Upper lobe of left lung (tissue), 6 donors: ENCODE data around the gene RNASE11. TPM values are rescaled to one million over a fixed set of nuclear protein-coding genes. Genes with fewer than 3 reads are reported as not detected.
"Not testable (repeated sequence)": the region's sequence is repeated elsewhere in the genome, so short reads cannot be mapped to it uniquely, and the experiment has no call there.

Experiments
- ATAC-seq, 2 donors: fragments of 200-7000 bp; cut with Tn5 transposase; one replicate each; pipeline ENCODE4 v1.9.1; 2022; ENCODE audit warnings: mild to moderate bottlenecking in 2 of 2, moderate library complexity in 2 of 2; ENCODE audit not compliant: low FRiP score in 2 of 2
- DNase-seq, 2 donors: peaks; one replicate each; pipeline ENCODE4 v3.0.0-alpha.2; 2019 to 2020
- H3K27ac ChIP-seq, 4 donors: fragments of 200-600 bp; sonication (generic); one replicate each; pipeline ENCODE4 v1.5.1; 2016 to 2019
- H3K27me3 ChIP-seq, 4 donors: fragments of 200-600 bp; sonication (generic); one replicate each; pipeline ENCODE4 v1.5.1; 2017 to 2019
- H3K36me3 ChIP-seq, 4 donors: fragments of 200-600 bp; sonication (generic); one replicate each; pipeline ENCODE4 v1.5.1; 2016 to 2019
- H3K4me1 ChIP-seq, 4 donors: fragments of 200-600 bp; sonication (generic); one replicate each; pipeline ENCODE4 v1.5.1; 2018 to 2019
- H3K4me3 ChIP-seq, 4 donors: fragments of 200-600 bp; sonication (generic); one replicate each; pipeline ENCODE4 v1.5.1; 2017 to 2019; ENCODE audit warnings: mild to moderate bottlenecking in 2 of 4, moderate library complexity in 1 of 4
- H3K9me3 ChIP-seq, 4 donors: fragments of 200-600 bp; sonication (generic); one replicate each; pipeline ENCODE4 v1.5.1; 2018 to 2019
- EP300 ChIP-seq, 4 donors: sonication (generic); formaldehyde crosslinking; IDR thresholded peaks; one replicate each; pipeline ENCODE4 v1.5.1; 2017; ENCODE audit warnings: antibody characterized with exemption in 4 of 4, control low read depth in 2 of 4
- POLR2A ChIP-seq, 4 donors: fragments of 450-650 bp; IDR thresholded peaks; one replicate each; pipeline ENCODE4 v1.5.1; 2016 to 2017; ENCODE audit warnings: antibody characterized with exemption in 4 of 4, mild to moderate bottlenecking in 2 of 4
- POLR2AphosphoS5 ChIP-seq, 2 donors: sonication (generic); formaldehyde crosslinking; IDR thresholded peaks; one replicate each; pipeline ENCODE4 v1.5.1; 2017; ENCODE audit warnings: antibody characterized with exemption in 2 of 2
- WGBS, 2 donors: methylation state at CpG; one replicate each; pipeline ENCODE4 v1.1.5; 2017 to 2018; 5-methylcytosine and 5-hydroxymethylcytosine counted together
- total RNA-seq, 6 donors: library from RNA; depleted of rRNA in 4 of 6; stranded (reverse); fragments of >200 nt in 4 of 6; gene quantifications; one replicate each; pipeline versions ENCODE4 v1.1.0 to v1.2.1, GENCODE V29; 2016 to 2021
- TF ChIP-seq, protein P1 (sequence below), 6 experiments: fragments of 450-650 bp in 4 of 6; fragments of 200-600 bp in 2 of 6; sonication (generic) in 2 of 6; IDR thresholded peaks; one replicate each; pipeline ENCODE4 v1.5.1; 2016 to 2019; ENCODE audit warnings: antibody characterized with exemption in 6 of 6
- donor health status: DM: no; HTN: no; CAD: no; lungs with moderate emphysema.
- donor health status: DM: no; HTN: yes; CAD: no; lungs with severe emphysema.

The RNASE11 gene
- total RNA-seq, 6 donors from 2014 or later = not detected

DNA sequence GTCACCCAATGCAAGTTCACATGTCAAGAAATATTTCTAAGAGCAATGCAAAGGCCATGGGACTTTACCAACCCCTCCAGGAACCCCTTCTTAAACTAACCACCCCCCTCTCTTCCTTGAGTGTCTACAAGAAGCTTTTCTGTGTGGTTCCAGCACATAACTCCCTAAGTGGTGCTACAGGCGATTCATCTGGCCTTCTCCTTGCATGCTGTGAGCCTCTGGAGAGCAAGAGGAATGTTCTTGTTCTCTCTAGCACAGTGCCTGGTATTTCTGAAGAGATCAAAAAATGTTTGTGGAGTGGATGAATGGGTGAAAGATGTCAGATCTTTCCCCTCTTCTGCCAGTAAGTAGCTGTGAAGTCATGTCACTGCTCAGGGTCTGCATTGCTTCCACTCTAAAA, 9.3 kb upstream of the RNASE11 start:
- ATAC-seq (peak in 1 of 2 donors; percentile 32), DNase-seq (no peak)
- no peak overlapping the region for H3K4me3 ChIP-seq
- 53 to 85% methylated on average over 1 of the region's 1 CpG for WGBS, 2 donors
- TF ChIP-seq POLR2AphosphoS5 (IDR thresholded peaks at IDR 0.05) (no peak), POLR2A (IDR thresholded peaks at IDR 0.05) (no peak), EP300 (IDR thresholded peaks at IDR 0.05) (no peak)
- TF ChIP-seq, protein P1, sequence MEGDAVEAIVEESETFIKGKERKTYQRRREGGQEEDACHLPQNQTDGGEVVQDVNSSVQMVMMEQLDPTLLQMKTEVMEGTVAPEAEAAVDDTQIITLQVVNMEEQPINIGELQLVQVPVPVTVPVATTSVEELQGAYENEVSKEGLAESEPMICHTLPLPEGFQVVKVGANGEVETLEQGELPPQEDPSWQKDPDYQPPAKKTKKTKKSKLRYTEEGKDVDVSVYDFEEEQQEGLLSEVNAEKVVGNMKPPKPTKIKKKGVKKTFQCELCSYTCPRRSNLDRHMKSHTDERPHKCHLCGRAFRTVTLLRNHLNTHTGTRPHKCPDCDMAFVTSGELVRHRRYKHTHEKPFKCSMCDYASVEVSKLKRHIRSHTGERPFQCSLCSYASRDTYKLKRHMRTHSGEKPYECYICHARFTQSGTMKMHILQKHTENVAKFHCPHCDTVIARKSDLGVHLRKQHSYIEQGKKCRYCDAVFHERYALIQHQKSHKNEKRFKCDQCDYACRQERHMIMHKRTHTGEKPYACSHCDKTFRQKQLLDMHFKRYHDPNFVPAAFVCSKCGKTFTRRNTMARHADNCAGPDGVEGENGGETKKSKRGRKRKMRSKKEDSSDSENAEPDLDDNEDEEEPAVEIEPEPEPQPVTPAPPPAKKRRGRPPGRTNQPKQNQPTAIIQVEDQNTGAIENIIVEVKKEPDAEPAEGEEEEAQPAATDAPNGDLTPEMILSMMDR (IDR thresholded peaks at IDR 0.05) = no peak
- peak overlapping the region in 2 of 4 donors; percentile 40 to 53 for H3K27ac ChIP-seq
- no peaks in the 10 kb centered on the region for H3K4me1 ChIP-seq
- no peaks in the 10 kb centered on the region for H3K27me3 ChIP-seq
- no peaks in the 10 kb centered on the region for H3K36me3 ChIP-seq
- H3K9me3 ChIP-seq = no peaks in the 10 kb centered on the region

DNA sequence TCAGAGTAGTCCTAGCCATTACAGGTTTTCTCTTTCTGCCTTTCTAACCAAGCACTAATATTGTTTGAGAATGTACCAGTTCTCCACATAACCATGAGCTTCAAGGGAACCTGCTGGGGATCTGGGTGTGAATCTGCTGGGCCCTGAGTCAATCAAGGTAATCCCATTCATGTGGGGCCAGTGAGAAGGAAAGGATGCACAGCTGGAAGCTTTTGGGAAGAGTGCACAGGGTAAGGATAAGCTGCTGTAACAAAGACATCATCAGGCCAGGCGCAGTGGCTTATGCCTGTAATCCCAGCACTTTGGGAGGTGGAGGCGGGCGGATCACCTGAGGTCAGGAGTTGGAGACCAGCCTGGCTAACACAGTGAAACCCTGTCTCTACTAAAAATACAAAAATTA, 7.9 kb upstream of the RNASE11 start:
- H3K27ac ChIP-seq, H3K4me3 ChIP-seq, H3K36me3 ChIP-seq, ATAC-seq, H3K9me3 ChIP-seq, DNase-seq, H3K27me3 ChIP-seq, H3K4me1 ChIP-seq: not testable (repeated sequence)
- WGBS, 2 donors = 94 to 98% methylated on average over 3 of the region's 3 CpGs

DNA sequence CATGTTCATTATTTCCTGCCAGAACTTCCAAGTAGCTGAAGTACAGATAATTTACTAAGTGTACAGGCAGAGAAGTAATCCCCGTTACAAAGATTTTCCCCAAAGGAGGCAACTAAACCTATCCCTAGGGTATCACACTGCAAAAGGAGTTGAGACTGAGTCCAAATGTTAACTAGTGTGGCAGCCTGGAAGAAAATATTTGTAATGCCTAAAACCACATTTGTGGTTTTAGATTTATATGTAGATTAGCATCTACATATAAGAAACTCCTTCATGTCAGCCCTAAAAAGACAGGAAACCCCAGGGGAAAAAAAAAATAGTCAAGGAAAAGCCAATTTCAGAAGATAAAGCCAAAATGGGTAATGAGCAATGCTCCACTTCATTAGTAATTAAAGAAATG, 4.8 kb upstream of the RNASE11 start:
- no peaks in the 10 kb centered on the region for H3K4me1 ChIP-seq
- WGBS, 2 donors = 59 to 63% methylated on average over 1 of the region's 1 CpG
- no peak for ATAC-seq

DNA sequence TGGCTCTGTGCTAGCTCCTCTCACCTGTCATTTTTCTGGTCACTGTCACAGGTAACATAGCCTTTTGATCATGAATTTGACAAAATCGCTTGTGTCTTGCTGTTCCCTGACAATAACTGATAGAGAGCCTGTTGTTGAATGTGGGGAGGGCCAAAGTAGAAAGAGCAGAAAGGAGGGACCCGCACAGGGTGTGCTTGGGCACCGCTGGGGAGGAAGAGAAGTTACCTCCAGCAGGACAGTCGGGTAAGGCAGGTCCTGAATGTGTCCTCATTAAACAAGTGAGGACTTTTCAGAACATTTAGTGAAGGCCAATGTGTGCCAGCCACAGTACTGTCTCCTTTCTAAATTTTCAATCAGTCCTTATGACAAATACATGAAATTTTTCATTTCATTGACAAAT, 3.4 kb upstream of the RNASE11 start, which contains the start of gene RNASE12:
Gene RNASE12, minus strand, starts transcription at position 142 of the 400 bp plus-strand sequence. CDS start 653 bp downstream, outside the sequence.
- Histone ChIP-seq H3K36me3 (no peaks in the 10 kb centered on the region), H3K27ac (no peak within 1 kb of the TSS), H3K4me1 (no peaks in the 10 kb centered on the region), H3K9me3 (no peaks in the 10 kb centered on the region), H3K27me3 (no peaks in the 10 kb centered on the region), H3K4me3 (no peak within 1 kb of the TSS)
- WGBS, 2 donors = 80 to 87% methylated on average over 4 of the region's 4 CpGs
- peak in 1 of 2 donors; percentile 51 for ATAC-seq
- TF ChIP-seq POLR2A (IDR thresholded peaks at IDR 0.05) = no peak
- TF ChIP-seq POLR2AphosphoS5 (IDR thresholded peaks at IDR 0.05) = no peak
- TF ChIP-seq EP300 (IDR thresholded peaks at IDR 0.05) = no peak
- TF ChIP-seq, protein P1 (IDR thresholded peaks at IDR 0.05) = no peak
- DNase-seq = no peak

More for the DNA sequence above, 4.8 kb upstream of the RNASE11 start:
- no peaks in the 10 kb centered on the region for H3K9me3 ChIP-seq
- H3K27me3 ChIP-seq = no peaks in the 10 kb centered on the region
- H3K36me3 ChIP-seq = no peaks in the 10 kb centered on the region
- H3K4me3 ChIP-seq = no peak overlapping the region
- H3K27ac ChIP-seq = no peak overlapping the region
- TF ChIP-seq EP300 (IDR thresholded peaks at IDR 0.05) = no peak
- TF ChIP-seq POLR2AphosphoS5 (IDR thresholded peaks at IDR 0.05) = no peak
- TF ChIP-seq POLR2A (IDR thresholded peaks at IDR 0.05) = no peak
- TF ChIP-seq, protein P1 (IDR thresholded peaks at IDR 0.05) = no peak
- no peak for DNase-seq

DNA sequence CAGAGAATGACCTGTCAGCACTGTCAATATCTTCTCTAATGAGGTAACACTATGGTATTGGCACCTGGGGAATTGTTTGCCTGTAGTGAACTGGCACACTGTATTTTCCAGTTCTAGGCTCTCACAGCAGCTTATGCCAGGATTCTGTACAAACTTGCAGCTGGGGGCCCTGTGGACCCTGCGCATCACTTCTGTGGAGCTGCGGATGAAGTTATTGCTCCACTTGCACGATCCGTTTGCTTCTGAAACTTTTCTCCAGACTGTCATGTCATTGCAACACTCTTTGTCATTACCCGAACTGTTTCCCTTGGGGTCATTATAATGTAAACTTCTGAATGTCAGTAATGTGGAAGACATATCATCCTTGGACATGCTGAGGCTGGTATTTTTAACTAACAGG, 3.9 kb downstream of the RNASE11 start:
- no peak for DNase-seq
- WGBS, 2 donors = 43 to 50% methylated on average over 5 of the region's 5 CpGs
- no peaks in the 10 kb centered on the region for H3K36me3 ChIP-seq

More for the DNA sequence above, 3.9 kb downstream of the RNASE11 start:
- no peak for ATAC-seq
- H3K27ac ChIP-seq = no peak overlapping the region
- peaks cover 0 to 5% (median 0%) of the 10 kb centered on the region in 4 donors for H3K4me1 ChIP-seq
- TF ChIP-seq POLR2A (IDR thresholded peaks at IDR 0.05) = no peak
- TF ChIP-seq, protein P1 (IDR thresholded peaks at IDR 0.05) = no peak
- no peak for TF ChIP-seq EP300 (IDR thresholded peaks at IDR 0.05)
- no peak for TF ChIP-seq POLR2AphosphoS5 (IDR thresholded peaks at IDR 0.05)
- no peak overlapping the region for H3K4me3 ChIP-seq
- no peaks in the 10 kb centered on the region for H3K9me3 ChIP-seq
- H3K27me3 ChIP-seq = no peaks in the 10 kb centered on the region
